Upper lobe of right lung (tissue), 1 donor: ENCODE data around the gene FLT3LG. TPM values are rescaled to one million over a fixed set of nuclear protein-coding genes. Genes with fewer than 3 reads are reported as not detected.
"Not testable (repeated sequence)": the region's sequence is repeated elsewhere in the genome, so short reads cannot be mapped to it uniquely, and the experiment has no call there.

Experiments used
- ATAC-seq: fragments of 200-7000 bp; cut with Tn5 transposase; one replicate; pipeline ENCODE4 v1.9.1; 2020; ENCODE audit warnings: mild to moderate bottlenecking, moderate library complexity
- DNase-seq: peaks from one replicate; pipeline ENCODE4 v3.0.0-alpha.2; 2020
- H3K27ac ChIP-seq: fragments of 200-600 bp; one replicate; pipeline ENCODE4 v1.8.0; 2022
- H3K27me3 ChIP-seq: fragments of 200-600 bp; one replicate; pipeline ENCODE4 v1.8.0; 2022; ENCODE audit warnings: mild to moderate bottlenecking
- H3K36me3 ChIP-seq: fragments of 200-600 bp; one replicate; pipeline ENCODE4 v1.8.0; 2022
- H3K4me1 ChIP-seq: fragments of 200-600 bp; one replicate; pipeline ENCODE4 v1.8.0; 2022
- H3K4me3 ChIP-seq: fragments of 200-600 bp; one replicate; pipeline ENCODE4 v1.8.0; 2022; ENCODE audit warnings: mild to moderate bottlenecking
- H3K9me3 ChIP-seq: fragments of 200-600 bp; one replicate; pipeline ENCODE4 v1.8.0; 2022
- CTCF ChIP-seq: fragments of 200-600 bp; IDR thresholded peaks from one replicate; pipeline ENCODE4 v1.8.0; 2022; ENCODE audit warnings: antibody characterized with exemption
- intact Hi-C: fragments of 100-400 bp; cut with DNase I; formaldehyde crosslinking; loops from one replicate; pipeline ENCODE4 v1.11.0; 2022
- total RNA-seq: library from RNA; stranded (reverse); fragmentation: NEBNext Ultra II Directional; extraction: Animal tissue kit (Norgen Biotek cat#: 25700); gene quantifications from one replicate; pipeline ENCODE4 v1.2.1, GENCODE V29; 2021
- donor health status: DM: no; HTN: yes; CAD: no; lungs with severe emphysema.

FLT3LG gene
- total RNA-seq, 1 donor from 2014 or later, result 12.1 TPM

- TF ChIP-seq CTCF, result no peak
- Histone ChIP-seq H3K27me3 (no peaks in the 10 kb centered on the region), H3K9me3 (no peaks in the 10 kb centered on the region), H3K4me3 (peak overlapping the region; percentile 66), H3K36me3 (peaks cover 7% of the 10 kb centered on the region), H3K4me1 (peaks cover 19% of the 10 kb centered on the region), H3K27ac (peak overlapping the region; percentile 95)
- DNase-seq (no peak), ATAC-seq (no peak)
- intact Hi-C loops, result no loop called here
These were observed 20.2 kb upstream of the FLT3LG start for GRCh38 chr19:49453757-49454240.

GRCh38 chr19:49455773-49456172 lies 18.2 kb upstream of the FLT3LG start:
- intact Hi-C loops, result no loop called here
- no peak for TF ChIP-seq CTCF
- Histone ChIP-seq H3K4me3 (no peak overlapping the region), H3K27ac (peak overlapping the region; percentile 56), H3K9me3 (no peaks in the 10 kb centered on the region), H3K27me3 (no peaks in the 10 kb centered on the region), H3K4me1 (peaks cover 13% of the 10 kb centered on the region), H3K36me3 (peaks cover 11% of the 10 kb centered on the region)
- no peak for DNase-seq
- ATAC-seq, result no peak

- H3K4me1 ChIP-seq, result peaks cover 13% of the 10 kb centered on the region
These were observed 17.7 kb upstream of the FLT3LG start for GRCh38 chr19:49456326-49456725.

GRCh38 chr19:49458567-49458903 lies 15.5 kb upstream of the FLT3LG start:
- peaks cover 13% of the 10 kb centered on the region for H3K4me1 ChIP-seq
- peaks cover 11% of the 10 kb centered on the region for H3K36me3 ChIP-seq
- peak overlapping the region; percentile 81 for H3K27ac ChIP-seq
- H3K4me3 ChIP-seq, result no peak overlapping the region
- no peak for TF ChIP-seq CTCF
- H3K9me3 ChIP-seq, result no peaks in the 10 kb centered on the region
- H3K27me3 ChIP-seq, result no peaks in the 10 kb centered on the region
- ATAC-seq (no peak), DNase-seq (no peak)
- intact Hi-C loops, result no loop called here

More at GRCh38 chr19:49456326-49456725, 17.7 kb upstream of the FLT3LG start:
- intact Hi-C loops, result no loop called here
- no peak for ATAC-seq
- Histone ChIP-seq H3K9me3 (no peaks in the 10 kb centered on the region), H3K27me3 (no peaks in the 10 kb centered on the region), H3K4me3 (no peak overlapping the region), H3K36me3 (peaks cover 11% of the 10 kb centered on the region), H3K27ac (peak overlapping the region; percentile 56)
- no peak for DNase-seq
- TF ChIP-seq CTCF, result no peak

GRCh38 chr19:49459388-49459787 lies 14.6 kb upstream of the FLT3LG start:
- Histone ChIP-seq H3K27me3 (no peaks in the 10 kb centered on the region), H3K4me3 (no peak overlapping the region), H3K9me3 (no peaks in the 10 kb centered on the region), H3K36me3 (peaks cover 14% of the 10 kb centered on the region), H3K27ac (no peak overlapping the region), H3K4me1 (peaks cover 8% of the 10 kb centered on the region)
- intact Hi-C loops, result no loop called here
- no peak for TF ChIP-seq CTCF
- ATAC-seq (no peak), DNase-seq (no peak)

- DNase-seq, ATAC-seq, intact Hi-C loops, H3K4me3 ChIP-seq, H3K9me3 ChIP-seq, H3K27ac ChIP-seq, H3K4me1 ChIP-seq, H3K27me3 ChIP-seq: not testable (repeated sequence)
- H3K36me3 ChIP-seq, result peaks cover 28% of the 10 kb centered on the region
These were observed 12.9 kb upstream of the FLT3LG start for GRCh38 chr19:49461130-49461529.
